DLD1 (cell line): ENCODE results near the gene CDH24.
"Not testable (repeated sequence)": the region's sequence is repeated elsewhere in the genome, so short reads cannot be mapped to it uniquely, and the experiment has no call there.

Experiments used
- in situ Hi-C: cut with HindIII; loops from 2 replicates; pipeline ENCODE4 v1.10.0; 2017; ENCODE audit warnings: low sequenced_read_pairs

The CDH24 gene

GRCh38 chr14:23023795-23024152 is 33.5 kb downstream of the CDH24 start:
- in situ Hi-C loops: no loop called here

- in situ Hi-C loops: no loop called here
These were observed 34.1 kb downstream of the CDH24 start for GRCh38 chr14:23023022-23023794.

- in situ Hi-C loops: no loop called here
These were observed 35.4 kb downstream of the CDH24 start for GRCh38 chr14:23021889-23022442.

- in situ Hi-C loops: no loop called here
These were observed 35.9 kb downstream of the CDH24 start for GRCh38 chr14:23021434-23021833.

GRCh38 chr14:23020143-23021128 is 36.9 kb downstream of the CDH24 start:
- in situ Hi-C loops: no loop called here

- in situ Hi-C loops: no loop called here
These were observed 39.2 kb downstream of the CDH24 start for GRCh38 chr14:23018107-23018506.

- in situ Hi-C loops: no loop called here
These were observed 40.2 kb downstream of the CDH24 start for GRCh38 chr14:23017091-23017490.

GRCh38 chr14:23015618-23016017 is 41.7 kb downstream of the CDH24 start:
- in situ Hi-C loops: no loop called here

- in situ Hi-C loops: not testable (repeated sequence)
These were observed 43.6 kb downstream of the CDH24 start for GRCh38 chr14:23013749-23014054.

GRCh38 chr14:23013054-23013748 is 44.1 kb downstream of the CDH24 start:
- in situ Hi-C loops: no loop called here

- in situ Hi-C loops: no loop called here
These were observed 47.2 kb downstream of the CDH24 start, which contains the start of gene C14orf93 for GRCh38 chr14:23009939-23010726. C14orf93 (minus strand) TSS chr14:23010143; CDS start chr14:22999023, 11,120 bp downstream.

GRCh38 chr14:23009483-23009938 is 47.8 kb downstream of the CDH24 start:
- in situ Hi-C loops: no loop called here

GRCh38 chr14:23008831-23009230 is 48.5 kb downstream of the CDH24 start:
- in situ Hi-C loops: no loop called here

- in situ Hi-C loops: no loop called here
These were observed 50.5 kb downstream of the CDH24 start for GRCh38 chr14:23006544-23007419.

GRCh38 chr14:23006188-23006534 is 51.2 kb downstream of the CDH24 start:
- in situ Hi-C loops: no loop called here

- in situ Hi-C loops: no loop called here
These were observed 51.7 kb downstream of the CDH24 start for GRCh38 chr14:23005451-23006187.

- in situ Hi-C loops: not testable (repeated sequence)
These were observed 53.0 kb downstream of the CDH24 start for GRCh38 chr14:23004274-23004673.

GRCh38 chr14:23002592-23002991 is 54.7 kb downstream of the CDH24 start:
- in situ Hi-C loops: no loop called here

GRCh38 chr14:23000860-23001259 is 56.5 kb downstream of the CDH24 start:
- in situ Hi-C loops: no loop called here
